Measurements from ENCODE around the gene STK32B.

DNA sequence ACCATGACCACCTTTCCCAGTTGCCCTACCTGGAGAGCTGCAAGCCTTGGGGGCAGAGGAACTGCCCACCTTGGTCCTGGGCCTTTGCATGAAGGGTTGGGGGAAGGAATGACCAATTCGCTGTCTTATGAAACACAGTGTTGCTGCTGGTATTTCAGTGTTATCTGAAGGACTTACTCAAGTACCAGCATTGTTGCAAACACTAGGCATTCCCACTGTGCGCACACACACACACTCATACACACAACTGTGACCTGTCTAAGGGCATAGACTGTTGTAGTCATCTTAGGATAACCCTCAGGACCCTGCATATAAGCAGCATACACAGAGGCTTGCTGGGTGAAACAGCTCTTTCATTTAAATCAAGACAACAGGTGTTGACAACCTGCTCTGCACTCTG, 446.2 kb downstream of the STK32B start:
- TF ChIP-seq, protein P1, sequence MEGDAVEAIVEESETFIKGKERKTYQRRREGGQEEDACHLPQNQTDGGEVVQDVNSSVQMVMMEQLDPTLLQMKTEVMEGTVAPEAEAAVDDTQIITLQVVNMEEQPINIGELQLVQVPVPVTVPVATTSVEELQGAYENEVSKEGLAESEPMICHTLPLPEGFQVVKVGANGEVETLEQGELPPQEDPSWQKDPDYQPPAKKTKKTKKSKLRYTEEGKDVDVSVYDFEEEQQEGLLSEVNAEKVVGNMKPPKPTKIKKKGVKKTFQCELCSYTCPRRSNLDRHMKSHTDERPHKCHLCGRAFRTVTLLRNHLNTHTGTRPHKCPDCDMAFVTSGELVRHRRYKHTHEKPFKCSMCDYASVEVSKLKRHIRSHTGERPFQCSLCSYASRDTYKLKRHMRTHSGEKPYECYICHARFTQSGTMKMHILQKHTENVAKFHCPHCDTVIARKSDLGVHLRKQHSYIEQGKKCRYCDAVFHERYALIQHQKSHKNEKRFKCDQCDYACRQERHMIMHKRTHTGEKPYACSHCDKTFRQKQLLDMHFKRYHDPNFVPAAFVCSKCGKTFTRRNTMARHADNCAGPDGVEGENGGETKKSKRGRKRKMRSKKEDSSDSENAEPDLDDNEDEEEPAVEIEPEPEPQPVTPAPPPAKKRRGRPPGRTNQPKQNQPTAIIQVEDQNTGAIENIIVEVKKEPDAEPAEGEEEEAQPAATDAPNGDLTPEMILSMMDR (conservative IDR thresholded peaks at IDR 0.05; ENCODE audit: low read depth in 2 of 2): no peak
- TF ChIP-seq, protein P2, sequence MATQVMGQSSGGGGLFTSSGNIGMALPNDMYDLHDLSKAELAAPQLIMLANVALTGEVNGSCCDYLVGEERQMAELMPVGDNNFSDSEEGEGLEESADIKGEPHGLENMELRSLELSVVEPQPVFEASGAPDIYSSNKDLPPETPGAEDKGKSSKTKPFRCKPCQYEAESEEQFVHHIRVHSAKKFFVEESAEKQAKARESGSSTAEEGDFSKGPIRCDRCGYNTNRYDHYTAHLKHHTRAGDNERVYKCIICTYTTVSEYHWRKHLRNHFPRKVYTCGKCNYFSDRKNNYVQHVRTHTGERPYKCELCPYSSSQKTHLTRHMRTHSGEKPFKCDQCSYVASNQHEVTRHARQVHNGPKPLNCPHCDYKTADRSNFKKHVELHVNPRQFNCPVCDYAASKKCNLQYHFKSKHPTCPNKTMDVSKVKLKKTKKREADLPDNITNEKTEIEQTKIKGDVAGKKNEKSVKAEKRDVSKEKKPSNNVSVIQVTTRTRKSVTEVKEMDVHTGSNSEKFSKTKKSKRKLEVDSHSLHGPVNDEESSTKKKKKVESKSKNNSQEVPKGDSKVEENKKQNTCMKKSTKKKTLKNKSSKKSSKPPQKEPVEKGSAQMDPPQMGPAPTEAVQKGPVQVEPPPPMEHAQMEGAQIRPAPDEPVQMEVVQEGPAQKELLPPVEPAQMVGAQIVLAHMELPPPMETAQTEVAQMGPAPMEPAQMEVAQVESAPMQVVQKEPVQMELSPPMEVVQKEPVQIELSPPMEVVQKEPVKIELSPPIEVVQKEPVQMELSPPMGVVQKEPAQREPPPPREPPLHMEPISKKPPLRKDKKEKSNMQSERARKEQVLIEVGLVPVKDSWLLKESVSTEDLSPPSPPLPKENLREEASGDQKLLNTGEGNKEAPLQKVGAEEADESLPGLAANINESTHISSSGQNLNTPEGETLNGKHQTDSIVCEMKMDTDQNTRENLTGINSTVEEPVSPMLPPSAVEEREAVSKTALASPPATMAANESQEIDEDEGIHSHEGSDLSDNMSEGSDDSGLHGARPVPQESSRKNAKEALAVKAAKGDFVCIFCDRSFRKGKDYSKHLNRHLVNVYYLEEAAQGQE (IDR thresholded peaks at IDR 0.05; ENCODE audit: unreplicated experiment): no peak
